ENCODE measurements around the gene SH3D19.

The SH3D19 gene

DNA sequence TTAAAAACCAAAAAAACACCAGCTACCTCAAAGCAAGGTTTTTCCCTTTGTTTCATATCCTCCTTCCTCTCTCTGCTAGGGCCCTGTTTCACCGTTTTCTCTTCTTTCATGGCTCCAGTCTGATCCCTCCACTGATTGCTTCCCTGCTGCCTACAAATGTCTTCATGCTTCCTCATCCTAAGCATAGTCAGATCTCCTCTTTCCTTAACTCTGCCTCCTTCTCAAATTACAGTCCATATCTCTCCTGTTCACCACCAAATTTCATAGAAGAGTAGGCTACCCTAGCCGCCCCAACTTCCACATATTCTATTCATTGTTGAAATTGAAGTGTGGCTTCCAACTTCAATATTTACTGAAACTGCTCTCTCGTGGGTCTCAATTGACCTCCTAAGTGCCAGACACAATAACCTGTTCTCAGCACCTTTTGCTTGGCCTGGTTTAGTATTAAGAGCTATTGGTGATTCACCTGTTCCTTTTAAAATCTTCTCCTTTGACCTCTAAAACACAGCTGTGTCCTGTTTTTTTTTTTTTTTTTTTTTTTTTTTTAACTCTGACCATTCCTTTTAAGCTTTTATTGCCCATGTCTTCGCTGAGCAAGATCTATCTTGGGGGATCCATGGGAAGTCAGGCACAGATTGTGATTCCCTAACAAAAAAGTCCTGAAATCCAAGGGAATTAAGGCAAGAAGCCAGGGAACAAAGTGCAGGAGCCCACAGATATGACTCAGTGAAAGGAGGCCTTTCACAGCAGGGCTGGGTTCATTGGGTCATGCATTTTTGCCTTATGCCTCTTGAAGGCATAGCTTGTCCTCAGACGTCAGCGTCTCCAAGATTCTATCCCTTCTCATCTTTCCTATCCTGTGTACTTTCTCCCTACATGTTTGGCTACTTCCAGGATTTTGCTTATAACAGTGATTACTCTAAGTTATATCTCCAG, 140.6 kb downstream of the SH3D19 start:
- no peak for DNase-seq

DNA sequence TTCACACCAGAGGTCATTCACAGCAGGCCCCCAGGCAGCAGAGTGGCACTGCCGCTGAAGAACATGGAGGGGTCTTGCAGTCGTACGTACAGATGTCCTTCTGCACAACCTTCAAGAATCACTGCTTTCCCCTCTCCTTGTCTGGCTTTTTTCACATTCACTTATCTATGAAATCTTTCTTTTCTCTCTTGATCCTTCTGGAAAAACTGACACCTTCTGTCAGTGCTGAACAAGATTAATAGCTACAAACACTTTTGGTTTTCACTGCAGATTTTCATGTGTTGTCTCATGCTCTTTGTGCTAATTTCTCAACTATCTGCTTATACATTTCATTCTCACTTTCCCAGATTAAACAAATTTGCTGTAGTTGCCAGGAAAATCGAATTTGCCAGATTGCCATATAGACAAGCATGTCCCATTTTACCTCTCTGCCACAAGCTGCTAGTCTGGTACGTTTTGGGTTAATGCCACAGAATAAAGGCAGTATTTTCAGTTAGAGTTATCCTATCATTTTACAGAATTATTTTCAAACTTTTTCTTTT, 142.9 kb downstream of the SH3D19 start:
- no peak for DNase-seq

- DNase-seq = no peak
These were observed 148.7 kb downstream of the SH3D19 start for GRCh38 chr4:151176685-151177084.

GRCh38 chr4:151175754-151176631, 149.4 kb downstream of the SH3D19 start:
- DNase-seq = no peak

DNA sequence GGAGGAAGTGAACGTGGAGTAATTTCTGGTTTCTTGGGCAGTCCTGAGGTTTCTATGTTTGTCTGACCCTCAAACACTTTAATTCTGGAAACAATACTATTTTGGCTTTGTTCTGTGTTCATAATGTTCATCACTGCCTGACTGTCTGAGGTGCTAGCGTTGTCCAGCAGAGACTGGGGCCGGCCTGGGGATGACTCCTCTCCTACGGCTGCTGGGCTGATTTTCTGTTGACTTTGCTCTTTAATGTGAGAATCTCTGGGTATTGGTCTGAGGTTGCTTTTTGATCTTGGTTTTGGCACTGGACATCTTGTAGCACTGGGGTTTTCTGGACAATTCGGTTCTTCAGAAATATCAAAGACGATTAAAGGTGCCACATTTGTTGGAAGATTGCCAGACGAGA, 150.2 kb downstream of the SH3D19 start:
- no peak for DNase-seq

GRCh38 chr4:151174784-151175183, 150.6 kb downstream of the SH3D19 start:
- no peak for DNase-seq

DNA sequence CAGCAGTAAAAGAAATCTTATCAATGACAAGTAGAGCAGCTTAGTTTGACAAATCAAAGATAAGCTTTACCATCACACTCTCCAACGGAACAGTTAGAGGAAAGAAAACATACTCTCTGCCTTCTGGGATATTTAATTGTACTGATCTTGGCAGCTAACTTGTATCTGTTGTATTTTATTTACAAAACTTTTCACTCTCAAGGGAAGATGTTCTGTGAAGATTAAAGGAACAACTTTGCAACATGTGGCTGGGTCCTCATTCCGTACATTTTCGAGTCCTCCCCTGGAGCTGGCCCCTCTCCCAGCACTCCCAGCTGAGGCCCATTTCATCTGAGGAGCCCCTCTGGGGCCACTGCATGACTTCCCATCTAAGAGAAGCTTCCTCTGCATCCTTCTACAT, 151.5 kb downstream of the SH3D19 start:
- DNase-seq = no peak

DNA sequence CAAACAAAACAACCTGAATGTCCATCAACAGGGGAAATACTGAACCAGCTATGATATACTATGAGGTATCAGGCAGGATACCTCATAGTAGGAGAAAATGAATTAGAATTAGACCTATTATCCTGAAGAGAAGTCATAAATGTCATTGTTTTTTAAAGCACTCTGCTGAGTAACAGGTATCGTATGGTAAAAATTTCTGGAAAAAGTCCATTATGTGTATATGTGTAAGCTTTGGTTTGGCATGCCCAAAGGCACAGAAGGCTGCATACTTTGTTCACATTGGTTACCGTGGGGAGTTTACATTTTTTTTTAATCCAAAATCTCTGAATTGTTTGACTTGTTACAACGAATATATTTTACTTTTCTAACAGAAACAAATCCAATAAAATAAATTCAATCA, 155.5 kb downstream of the SH3D19 start:
- DNase-seq = no peak

DNA sequence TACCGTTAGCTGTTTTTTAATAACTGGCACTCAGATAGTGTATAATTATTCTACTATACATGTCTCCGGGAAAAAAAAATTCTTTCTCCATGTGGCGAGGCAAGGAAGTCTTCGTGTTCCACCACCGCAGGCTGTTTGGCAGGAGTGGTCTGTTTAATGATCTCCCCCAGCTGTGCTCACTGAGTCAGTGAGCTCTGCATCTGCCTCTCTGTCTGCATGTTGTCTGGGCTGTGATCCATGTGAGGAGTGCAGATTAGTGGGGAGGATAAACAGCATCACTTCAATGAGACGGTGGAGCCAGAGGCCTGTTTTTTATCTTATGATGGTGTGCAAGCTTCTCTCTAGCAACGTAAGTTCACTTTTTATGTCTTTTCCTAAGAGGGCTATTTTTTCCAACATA, 156.2 kb downstream of the SH3D19 start:
- no peak for DNase-seq

DNA sequence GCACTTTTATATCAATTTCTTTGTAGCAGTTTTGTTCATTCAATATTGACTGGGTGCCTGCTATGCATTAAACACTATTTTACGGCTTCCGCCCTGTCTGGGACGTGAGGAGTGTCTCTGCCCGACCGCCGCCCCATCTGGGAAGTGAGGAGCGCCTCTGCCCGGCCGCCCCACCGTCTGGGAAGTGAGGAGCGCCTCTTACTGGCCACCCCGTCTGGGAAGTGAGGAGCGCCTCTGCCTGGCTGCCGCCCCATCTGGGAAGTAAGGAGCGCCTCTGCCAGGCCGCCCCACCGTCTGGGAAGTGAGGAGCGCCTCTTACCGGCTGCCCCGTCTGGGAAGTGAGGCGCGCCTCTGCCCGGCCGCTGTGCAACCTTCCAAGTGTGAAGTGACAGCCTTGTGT, 157.8 kb downstream of the SH3D19 start:
- DNase-seq = no peak

GRCh38 chr4:151166636-151167035, 158.8 kb downstream of the SH3D19 start:
- DNase-seq = no peak

DNA sequence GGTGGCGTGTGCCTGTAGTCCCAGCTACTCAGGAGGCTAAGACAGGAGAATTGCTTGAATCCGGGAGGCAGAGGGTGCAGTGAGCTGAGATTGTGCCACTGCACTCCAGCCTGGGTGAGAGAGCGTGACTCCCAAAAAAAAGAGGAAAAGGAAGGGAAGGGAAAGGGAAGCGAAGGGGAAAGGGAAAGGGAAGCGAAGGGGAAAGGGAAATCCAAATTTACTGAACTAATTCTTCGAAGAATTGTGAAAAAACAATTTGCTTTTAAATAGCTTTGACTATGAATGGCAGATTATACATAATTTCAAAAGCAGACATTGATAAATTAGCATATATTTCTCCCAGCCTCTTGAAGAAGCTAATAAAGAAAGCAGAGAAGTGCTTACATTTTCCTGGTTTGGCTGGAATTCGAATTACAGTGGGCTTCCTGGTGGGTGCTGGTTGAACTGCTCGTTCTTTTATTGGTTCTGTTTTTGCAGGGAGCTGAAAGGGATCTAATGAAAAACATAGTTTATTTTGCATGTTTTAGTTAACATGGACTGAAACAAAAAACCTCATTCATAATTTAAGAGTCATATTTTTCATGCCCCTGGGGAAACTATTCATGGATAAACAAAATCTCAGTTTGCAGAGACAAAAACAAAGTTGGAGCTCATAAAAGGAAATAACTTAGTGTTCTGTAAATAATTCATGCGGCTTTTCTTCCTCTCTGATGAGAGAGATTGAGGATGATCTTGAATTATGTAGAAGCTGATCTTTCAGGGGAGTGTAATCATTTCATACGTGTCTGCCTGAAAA, 160.0 kb downstream of the SH3D19 start:
- no peak for DNase-seq

DNA sequence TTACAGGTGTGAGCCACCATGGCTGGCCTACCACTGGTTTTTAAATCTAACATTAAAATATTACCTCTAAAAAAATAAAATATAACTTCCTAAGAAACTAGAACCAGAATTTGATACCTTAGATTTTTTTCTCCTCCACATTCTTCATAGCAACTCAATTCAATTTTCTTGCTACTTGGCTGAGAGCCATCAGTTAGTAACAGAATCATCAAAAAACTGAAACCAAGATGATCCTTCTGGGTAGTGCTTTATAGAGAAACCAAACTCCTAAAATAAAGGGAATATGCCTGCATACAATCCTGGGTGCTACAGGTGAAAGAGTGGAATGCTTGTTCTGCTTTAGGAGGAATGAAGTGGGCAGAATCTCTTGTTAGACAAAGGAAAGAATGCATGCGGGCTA, 161.6 kb downstream of the SH3D19 start:
- no peak for DNase-seq

- no peak for DNase-seq
These were observed 166.4 kb downstream of the SH3D19 start for GRCh38 chr4:151158979-151159378.

- no peak for DNase-seq
These were observed 167.9 kb downstream of the SH3D19 start for GRCh38 chr4:151157543-151157942.

- no peak for DNase-seq
These were observed 171.8 kb downstream of the SH3D19 start for GRCh38 chr4:151153585-151153984.

DNA sequence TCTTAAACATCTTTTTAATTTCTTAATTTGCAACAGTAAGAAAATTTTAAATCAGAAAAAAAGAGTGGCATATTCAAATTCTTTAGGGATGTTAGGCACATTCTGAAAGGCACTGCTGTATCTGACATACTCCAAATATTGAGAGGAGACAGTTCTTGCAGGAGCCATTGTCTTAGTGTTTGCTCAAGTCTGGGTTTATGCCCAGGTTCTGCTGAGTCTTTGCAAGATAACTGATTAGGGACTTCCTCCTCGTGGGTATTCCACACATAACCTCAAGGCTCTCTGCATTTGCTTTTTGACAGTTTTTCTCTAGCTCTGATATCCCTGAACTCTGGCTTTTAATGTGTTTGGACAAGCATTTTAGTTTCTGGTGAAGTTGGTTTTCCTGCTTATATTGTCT, 173.4 kb downstream of the SH3D19 start:
- DNase-seq = no peak

DNA sequence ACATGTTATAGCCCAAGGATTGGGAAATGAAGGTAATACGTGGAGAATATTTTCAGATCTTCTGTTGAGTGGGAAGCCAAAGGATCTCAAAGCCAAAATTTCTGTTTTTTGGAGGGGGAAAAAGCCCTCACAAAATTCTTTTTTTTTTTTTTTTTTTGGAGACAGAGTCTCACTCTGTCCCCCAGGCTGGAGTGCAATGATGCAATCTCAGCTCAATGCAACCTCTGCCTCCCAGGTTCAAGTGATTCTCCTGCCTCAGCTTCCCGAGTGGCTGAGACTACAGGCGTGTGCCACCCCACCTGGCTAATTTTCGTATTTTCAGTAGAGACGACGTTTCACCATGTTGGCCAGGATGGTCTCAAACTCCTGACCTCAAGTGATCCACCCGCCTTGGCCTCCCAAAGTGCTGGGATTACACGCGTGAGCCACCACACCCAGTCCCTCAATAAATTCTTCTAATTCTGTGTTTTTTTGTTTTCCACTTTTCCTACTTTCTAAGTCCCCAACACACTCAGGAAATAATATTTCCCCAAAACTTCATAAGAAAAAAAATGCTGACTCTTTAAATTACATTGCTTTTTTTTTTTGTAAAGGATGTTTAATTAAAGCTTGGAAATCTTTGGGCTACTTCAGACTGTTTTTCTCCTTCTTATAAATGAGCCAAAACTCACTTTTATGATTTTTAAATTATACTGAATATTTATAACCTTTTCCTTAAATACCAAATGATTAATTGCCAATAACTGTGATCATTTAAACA, 174.4 kb downstream of the SH3D19 start:
- no peak for DNase-seq

GRCh38 chr4:151148261-151148660, 177.1 kb downstream of the SH3D19 start:
- no peak for DNase-seq

DNA sequence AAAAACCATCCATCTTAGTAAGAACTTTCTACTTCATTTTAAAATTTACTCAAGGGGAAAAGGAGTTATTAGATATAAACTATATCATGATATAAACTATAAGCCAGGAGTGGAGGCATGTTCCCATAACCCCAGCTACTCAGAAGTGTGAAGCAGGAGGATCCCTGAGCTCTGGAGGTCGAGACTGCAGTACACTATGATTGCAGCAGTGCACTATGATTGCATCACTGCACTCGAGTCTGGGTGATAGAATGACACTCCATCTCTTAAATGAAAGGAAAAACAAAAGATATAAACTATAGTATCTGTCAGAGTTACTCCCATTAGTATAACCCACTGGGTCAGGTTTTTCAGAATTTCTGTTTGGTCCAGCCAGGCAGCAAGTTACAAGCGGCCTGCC, 178.4 kb downstream of the SH3D19 start:
- DNase-seq = no peak

GRCh38 chr4:151144329-151145072, 180.9 kb downstream of the SH3D19 start:
- DNase-seq = no peak
